ENCODE measurements around the gene LCK.

The LCK gene

GRCh38 chr1:32327204-32327603 lies 76.1 kb downstream of the LCK start:
- H3K4me3 ChIP-seq (ENCODE audit: control insufficient read depth, low read depth, low read length): no peak overlapping the region
- TF ChIP-seq CTCF (conservative IDR thresholded peaks at IDR 0.05; ENCODE audit: control insufficient read depth, insufficient read depth, low read depth, low read length): no peak
- no peak for DNase-seq (ENCODE audit: low read depth)

- H3K4me3 ChIP-seq (ENCODE audit: control insufficient read depth, low read depth, low read length): no peak overlapping the region
- DNase-seq (ENCODE audit: low read depth): no peak
- TF ChIP-seq CTCF (conservative IDR thresholded peaks at IDR 0.05; ENCODE audit: control insufficient read depth, insufficient read depth, low read depth, low read length): no peak
Observed at GRCh38 chr1:32329931-32330466, 78.9 kb downstream of the LCK start.

- DNase-seq (ENCODE audit: low read depth): no peak
- no peak for TF ChIP-seq CTCF (conservative IDR thresholded peaks at IDR 0.05; ENCODE audit: control insufficient read depth, insufficient read depth, low read depth, low read length)
- H3K4me3 ChIP-seq (ENCODE audit: control insufficient read depth, low read depth, low read length): no peak overlapping the region
Observed at GRCh38 chr1:32330558-32331151, 79.6 kb downstream of the LCK start.

- no peak for TF ChIP-seq CTCF (conservative IDR thresholded peaks at IDR 0.05; ENCODE audit: control insufficient read depth, insufficient read depth, low read depth, low read length)
- DNase-seq (ENCODE audit: low read depth): no peak
- H3K4me3 ChIP-seq (ENCODE audit: control insufficient read depth, low read depth, low read length): no peak overlapping the region
Observed at GRCh38 chr1:32331549-32331948, 80.5 kb downstream of the LCK start.

GRCh38 chr1:32332290-32333079 lies 81.4 kb downstream of the LCK start:
- no peak overlapping the region for H3K4me3 ChIP-seq (ENCODE audit: control insufficient read depth, low read depth, low read length)
- no peak for TF ChIP-seq CTCF (conservative IDR thresholded peaks at IDR 0.05; ENCODE audit: control insufficient read depth, insufficient read depth, low read depth, low read length)
- DNase-seq (ENCODE audit: low read depth): no peak

GRCh38 chr1:32333251-32333963 lies 82.3 kb downstream of the LCK start:
- no peak overlapping the region for H3K4me3 ChIP-seq (ENCODE audit: control insufficient read depth, low read depth, low read length)
- TF ChIP-seq CTCF (conservative IDR thresholded peaks at IDR 0.05; ENCODE audit: control insufficient read depth, insufficient read depth, low read depth, low read length): no peak
- DNase-seq (ENCODE audit: low read depth): no peak

Data from fibroblast of mammary gland (primary cell).